HepG2 (cell line): ENCODE measurements around the gene WNK2. TPM values are rescaled to one million over a fixed set of nuclear protein-coding genes. Genes with fewer than 3 reads are reported as not detected.

Source experiments
- CSRNP2 ChIP-seq: sonication (generic); formaldehyde crosslinking; conservative IDR thresholded peaks from 2 replicates; pipeline ENCODE4 v1.8.0; 2022; ENCODE audit warnings: low read depth, missing genetic modification reagents
- GLI4 ChIP-seq: sonication (generic); formaldehyde crosslinking; IDR thresholded peaks from 2 replicates; pipeline ENCODE4 v1.5.1; 2020; ENCODE audit warnings: missing genetic modification reagents, mild to moderate bottlenecking, moderate library complexity, borderline replicate concordance
- HDAC6 ChIP-seq: fragments of 200-600 bp; sonication (generic); IDR thresholded peaks from 2 replicates; pipeline ENCODE4 v1.7.0; 2017; ENCODE audit warnings: mild to moderate bottlenecking, antibody characterized with exemption, low read length, low read depth
- IKZF5 ChIP-seq: IDR thresholded peaks from 2 replicates; pipeline ENCODE4 v1.6.1; 2018; ENCODE audit warnings: missing genetic modification reagents, mild to moderate bottlenecking, missing compliant biosample characterization
- MAFK ChIP-seq, 2 experiments: IDR thresholded peaks in 1 of 2; conservative IDR thresholded peaks in 1 of 2; 2 replicates each; pipeline ENCODE4 v1.6.1; 2011; ENCODE audit warnings: improper control_type of control experiment in 2 of 2, low read length in 2 of 2
- MLX ChIP-seq: IDR thresholded peaks from 2 replicates; pipeline ENCODE4 v1.6.1; 2016
- MNT ChIP-seq: fragments of 450-650 bp; IDR thresholded peaks from 2 replicates; pipeline ENCODE4 v1.6.1; 2016
- MYC ChIP-seq: sonication (generic); formaldehyde crosslinking; IDR thresholded peaks from 2 replicates; pipeline ENCODE4 v1.9.0; 2021; ENCODE audit warnings: missing genetic modification reagents, borderline replicate concordance
- NFYC ChIP-seq: IDR thresholded peaks from 2 replicates; pipeline ENCODE4 v1.6.1; 2016; ENCODE audit warnings: missing genetic modification reagents, missing compliant biosample characterization
- NPAS2 ChIP-seq: sonication (generic); formaldehyde crosslinking; IDR thresholded peaks from 2 replicates; pipeline ENCODE4 v1.8.0; 2022; ENCODE audit warnings: mild to moderate bottlenecking, missing genetic modification reagents, borderline replicate concordance
- PREB ChIP-seq: sonication (generic); formaldehyde crosslinking; IDR thresholded peaks from 2 replicates; pipeline ENCODE4 v1.4.0; 2020; ENCODE audit warnings: missing genetic modification reagents
- RELA ChIP-seq: sonication (generic); formaldehyde crosslinking; IDR thresholded peaks from 2 replicates; pipeline ENCODE4 v1.4.0; 2020; ENCODE audit warnings: missing genetic modification reagents
- RXRA ChIP-seq: sonication (generic); formaldehyde crosslinking; IDR thresholded peaks from 2 replicates; pipeline ENCODE4 v1.5.1; 2020; ENCODE audit warnings: missing genetic modification reagents
- ZKSCAN8 ChIP-seq: IDR thresholded peaks from 2 replicates; pipeline ENCODE4 v1.6.1; 2016; ENCODE audit warnings: borderline replicate concordance, missing genetic modification reagents, missing compliant biosample characterization
- ZNF543 ChIP-seq: sonication (generic); formaldehyde crosslinking; IDR thresholded peaks from 2 replicates; pipeline ENCODE4 v1.4.0; 2020; ENCODE audit warnings: mild to moderate bottlenecking, missing genetic modification reagents
- polyA plus RNA-seq, 8 experiments: library from polyadenylated mRNA; depleted of rRNA in 3 of 8; stranded (reverse) in 7 of 8; unstranded in 1 of 8; fragments of >200 nt; fragmentation: Illumina TruSeq in 4 of 8; extraction: Trizol in 4 of 8; gene quantifications; 2 replicates each; pipeline versions ENCODE4 v1.2.1 to v1.2.3, GENCODE V29; 2011 to 2016; ENCODE audit warnings: low read depth in 4 of 8, missing spikeins in 1 of 8, mixed read lengths in 1 of 8; ENCODE audit not compliant: insufficient read depth in 1 of 8
- total RNA-seq, 5 experiments: library from RNA; depleted of rRNA; stranded (reverse); fragments of >200 nt; fragmentation: Illumina TruSeq; extraction: Trizol; gene quantifications; 2 replicates each; pipeline ENCODE4 v1.2.3, GENCODE V29; 2016; ENCODE audit warnings: low read depth in 1 of 5

WNK2 gene
- total and polyA plus RNA-seq, 2 of the 13 experiments (the other 11 are each of a cell fraction or from before 2014, with no cell fraction given) = 10.5 to 12.0 TPM

GRCh38 chr9:93178851-93179786, 4.8 kb upstream of the WNK2 start (continued):
- no peak for TF ChIP-seq ZKSCAN8 (CRISPR knock-in tag)
- peak; percentile 55 for TF ChIP-seq MNT
- no peak for TF ChIP-seq MLX (CRISPR knock-in tag)
- TF ChIP-seq ZNF543 = 0 out of 2 replicates have a peak, but pooled peaks have one; percentile 43
- no peak for TF ChIP-seq HDAC6
- TF ChIP-seq CSRNP2 (CRISPR knock-in tag) = no peak
- TF ChIP-seq NFYC (CRISPR knock-in tag) = no peak
- TF ChIP-seq GLI4 = 0 out of 2 replicates have a peak, but pooled peaks have one; percentile 23
- no peak for TF ChIP-seq NPAS2 (CRISPR knock-in tag)
- TF ChIP-seq MAFK (conservative IDR thresholded peaks at IDR 0.05 in 1 of 2, IDR thresholded peaks at IDR 0.05 in 1 of 2; ENCODE audit: low read length in 2 of 2) = no peak
- no peak for TF ChIP-seq IKZF5 (CRISPR knock-in tag)
- no peak for TF ChIP-seq RELA (CRISPR knock-in tag)
- TF ChIP-seq RXRA (CRISPR knock-in tag) = peak; percentile 38; the same call in 1 of the 2 replicates
- no peak for TF ChIP-seq PREB (CRISPR knock-in tag)
- peak; percentile 47 for TF ChIP-seq MYC
